Measurements from ENCODE around the gene CAMTA2. TPM values are rescaled to one million over a fixed set of nuclear protein-coding genes. Genes with fewer than 3 reads are reported as not detected.

CAMTA2 gene
- total RNA-seq, 1 experiment from 2014 or later = 9.2 TPM

- TF ChIP-seq ZNF532 (CRISPR knock-in tag; IDR thresholded peaks at IDR 0.05; ENCODE audit: borderline replicate concordance) (no peak), TP53 (CRISPR knock-in tag; IDR thresholded peaks at IDR 0.05) (no peak), CBFB (CRISPR knock-in tag; IDR thresholded peaks at IDR 0.05; ENCODE audit: low read depth) (no peak), ZBTB21 (CRISPR knock-in tag; IDR thresholded peaks at IDR 0.05; ENCODE audit: borderline replicate concordance) (no peak), NFATC4 (CRISPR knock-in tag; IDR thresholded peaks at IDR 0.05) (no peak), ZNF281 (CRISPR knock-in tag; IDR thresholded peaks at IDR 0.05) (no peak), CDX4 (CRISPR knock-in tag; IDR thresholded peaks at IDR 0.05; ENCODE audit: borderline replicate concordance) (no peak), USF2 (CRISPR knock-in tag; IDR thresholded peaks at IDR 0.05) (no peak), ETV6 (CRISPR knock-in tag; IDR thresholded peaks at IDR 0.05) (no peak), PRRX2 (CRISPR knock-in tag; IDR thresholded peaks at IDR 0.05) (no peak), ZNF512 (CRISPR knock-in tag; IDR thresholded peaks at IDR 0.05; ENCODE audit: borderline replicate concordance) (no peak)
Measured at GRCh38 chr17:4986403-4986802, 1.1 kb downstream of the CAMTA2 start (continued).

GRCh38 chr17:4982305-4982704 lies 5.2 kb downstream of the CAMTA2 start:
- ChIA-PET CTCF (no interaction called here), POLR2A (no interaction called here)
- no peak for DNase-seq (ENCODE audit: low spot score)
- Mint-ChIP-seq H3K27me3 (ENCODE audit: low read depth) (peaks cover 37% of the 10 kb centered on the region), H3K4me1 (peaks cover 15% of the 10 kb centered on the region), H3K27ac (no peak overlapping the region), H3K36me3 (no peaks in the 10 kb centered on the region), H3K9me3 (no peaks in the 10 kb centered on the region), H3K4me3 (no peak overlapping the region)
- ATAC-seq = no peak
- no peak for TF ChIP-seq NR3C1 (CRISPR knock-in tag; conservative IDR thresholded peaks at IDR 0.05; ENCODE audit: low read depth)
- TF ChIP-seq FOXP4 (CRISPR knock-in tag; IDR thresholded peaks at IDR 0.05) = no peak
- TF ChIP-seq HMGA2 (CRISPR knock-in tag; IDR thresholded peaks at IDR 0.05) = no peak
- no peak for TF ChIP-seq ERG (CRISPR knock-in tag; IDR thresholded peaks at IDR 0.05)
- TF ChIP-seq ZNF317 (CRISPR knock-in tag; IDR thresholded peaks at IDR 0.05; ENCODE audit: borderline replicate concordance, low read depth) = no peak
- TF ChIP-seq SMAD4 (CRISPR knock-in tag; IDR thresholded peaks at IDR 0.05) = no peak
- TF ChIP-seq E2F4 (CRISPR knock-in tag; IDR thresholded peaks at IDR 0.05; ENCODE audit: borderline replicate concordance, low read depth) = no peak
- no peak for TF ChIP-seq E2F1 (CRISPR knock-in tag; IDR thresholded peaks at IDR 0.05)
- TF ChIP-seq TEAD1 (CRISPR knock-in tag; IDR thresholded peaks at IDR 0.05) = no peak
